Rectal smooth muscle tissue (tissue), 1 donor: ENCODE measurements around the gene RUNX1.

ENCODE experiments used
- H3K27ac ChIP-seq: one replicate; pipeline ENCODE4 v1.7.0; 2013; ENCODE audit warnings: low read depth, low read length, inconsistent platforms
- H3K27me3 ChIP-seq: one replicate; pipeline ENCODE4 v1.7.0; 2013; ENCODE audit warnings: low read length; ENCODE audit not compliant: control insufficient read depth, insufficient read depth
- H3K36me3 ChIP-seq: one replicate; pipeline ENCODE4 v1.7.0; 2013; ENCODE audit warnings: low read length; ENCODE audit not compliant: control insufficient read depth, insufficient read depth
- H3K4me1 ChIP-seq: one replicate; pipeline ENCODE4 v1.7.0; 2013; ENCODE audit warnings: low read length; ENCODE audit not compliant: control insufficient read depth, insufficient read depth
- H3K4me3 ChIP-seq: one replicate; pipeline ENCODE4 v1.7.0; 2013; ENCODE audit warnings: low read length
- H3K9ac ChIP-seq: one replicate; pipeline ENCODE4 v1.7.0; 2013; ENCODE audit warnings: low read length

The RUNX1 gene

DNA sequence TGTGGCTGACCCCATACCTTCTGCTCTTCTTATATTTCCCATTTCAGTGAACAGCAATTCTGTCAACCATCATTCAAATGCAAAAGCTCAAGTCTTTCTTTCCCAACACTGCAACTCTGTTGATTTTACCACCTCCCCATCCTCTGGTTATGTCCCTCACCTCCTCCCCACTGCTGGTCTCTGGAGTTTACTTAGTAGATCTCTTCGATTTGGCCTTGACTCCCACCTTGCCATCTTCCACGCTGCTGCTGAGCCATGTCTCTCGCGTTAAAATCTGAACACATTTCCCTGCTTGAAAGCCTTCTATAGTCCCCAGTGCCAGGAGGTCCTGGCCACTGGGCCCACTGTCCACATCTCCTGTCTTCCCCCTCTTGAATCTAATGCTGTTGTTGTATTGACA lies 125.5 kb downstream of the RUNX1 start:
- Histone ChIP-seq H3K27me3 (no peaks in the 10 kb centered on the region), H3K4me1 (no peaks in the 10 kb centered on the region)

DNA sequence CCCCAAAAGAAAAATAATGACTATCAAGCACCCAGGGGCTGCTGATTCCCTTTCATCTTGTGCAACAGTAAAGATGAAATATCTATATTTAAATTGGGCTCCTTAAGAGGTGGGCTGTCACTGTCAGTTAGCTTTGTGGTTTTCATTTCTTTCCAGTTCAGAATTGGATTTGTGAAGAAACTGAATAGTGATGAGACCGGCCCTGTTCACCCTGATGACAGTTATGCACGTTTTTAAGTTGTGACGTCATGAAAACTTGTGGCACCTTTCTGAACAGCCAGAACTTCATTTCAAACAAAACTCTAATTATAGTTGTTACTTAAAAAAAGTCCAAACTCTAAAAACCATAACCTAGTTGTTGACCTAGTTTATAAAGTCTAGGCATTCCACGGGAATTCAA lies 125.9 kb downstream of the RUNX1 start:
- Histone ChIP-seq H3K27me3 (no peaks in the 10 kb centered on the region), H3K36me3 (no peaks in the 10 kb centered on the region), H3K4me1 (no peaks in the 10 kb centered on the region), H3K27ac (no peak overlapping the region), H3K9ac (no peak overlapping the region), H3K4me3 (no peak overlapping the region)

More for the DNA sequence above, 125.5 kb downstream of the RUNX1 start:
- no peak overlapping the region for H3K9ac ChIP-seq
- no peak overlapping the region for H3K27ac ChIP-seq
- no peak overlapping the region for H3K4me3 ChIP-seq
- no peaks in the 10 kb centered on the region for H3K36me3 ChIP-seq

DNA sequence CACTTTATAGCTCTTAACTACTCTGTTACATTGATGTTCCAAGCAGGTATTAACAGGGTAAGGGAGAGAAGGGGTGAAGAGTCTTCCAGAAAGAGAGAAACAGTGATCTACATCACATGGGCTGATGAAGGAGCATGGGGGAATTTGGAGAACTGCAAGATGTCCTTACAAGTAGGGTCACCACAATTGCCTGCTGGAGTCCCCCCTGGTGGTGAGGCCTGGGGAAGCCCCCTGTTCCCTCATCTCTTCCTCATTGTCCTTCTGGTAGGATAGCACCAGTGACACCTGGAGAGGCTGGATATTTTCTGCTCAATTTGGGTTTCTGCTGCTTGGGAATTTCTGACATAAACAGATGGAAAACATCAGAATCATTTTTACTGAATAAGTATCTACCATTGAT lies 126.6 kb downstream of the RUNX1 start:
- H3K27me3 ChIP-seq = no peaks in the 10 kb centered on the region
- H3K9ac ChIP-seq = no peak overlapping the region
- H3K4me3 ChIP-seq = no peak overlapping the region
- no peaks in the 10 kb centered on the region for H3K4me1 ChIP-seq
- no peaks in the 10 kb centered on the region for H3K36me3 ChIP-seq
- H3K27ac ChIP-seq = no peak overlapping the region

DNA sequence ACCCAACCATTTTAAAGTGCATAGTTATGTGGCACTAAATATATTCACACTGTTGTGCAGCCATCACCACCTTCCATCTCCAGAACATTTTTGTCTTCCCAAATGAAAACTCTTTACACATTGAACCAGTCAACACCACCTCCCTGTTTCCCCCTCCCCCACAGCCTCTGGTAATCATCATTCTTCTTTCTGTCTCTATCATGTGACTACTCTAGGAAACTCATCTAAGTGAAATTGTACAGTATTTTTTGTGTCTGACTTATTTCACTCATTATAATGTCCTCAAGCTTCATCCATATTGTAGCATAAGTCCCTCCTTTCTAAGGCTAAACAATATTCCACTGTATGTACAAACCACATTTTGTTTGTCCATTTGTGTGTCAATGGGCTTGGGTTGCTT lies 128.0 kb downstream of the RUNX1 start:
- no peak overlapping the region for H3K9ac ChIP-seq
- no peak overlapping the region for H3K27ac ChIP-seq
- H3K27me3 ChIP-seq = no peaks in the 10 kb centered on the region
- H3K36me3 ChIP-seq = no peaks in the 10 kb centered on the region
- H3K4me1 ChIP-seq = no peaks in the 10 kb centered on the region
- no peak overlapping the region for H3K4me3 ChIP-seq

DNA sequence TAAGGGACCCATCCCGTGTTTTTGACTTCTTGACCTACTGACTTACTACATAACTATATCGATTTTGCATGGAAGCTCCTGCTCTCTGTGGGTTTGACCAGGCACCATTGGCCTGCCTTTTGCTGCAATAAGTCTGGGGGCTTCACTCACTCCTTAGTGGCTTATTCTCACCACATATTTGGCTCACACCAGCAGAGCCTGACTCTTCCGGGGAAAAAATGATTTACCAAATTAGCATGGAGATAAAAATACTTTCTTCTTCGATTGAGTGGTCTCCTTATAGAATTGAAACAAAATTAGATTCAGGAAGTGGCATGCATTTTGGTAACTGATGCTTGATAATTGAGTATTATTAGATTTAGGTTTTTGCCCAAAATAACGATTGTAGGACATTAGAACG lies 129.7 kb downstream of the RUNX1 start:
- Histone ChIP-seq H3K27ac (no peak overlapping the region), H3K36me3 (no peaks in the 10 kb centered on the region), H3K27me3 (no peaks in the 10 kb centered on the region), H3K9ac (no peak overlapping the region), H3K4me1 (no peaks in the 10 kb centered on the region), H3K4me3 (no peak overlapping the region)

DNA sequence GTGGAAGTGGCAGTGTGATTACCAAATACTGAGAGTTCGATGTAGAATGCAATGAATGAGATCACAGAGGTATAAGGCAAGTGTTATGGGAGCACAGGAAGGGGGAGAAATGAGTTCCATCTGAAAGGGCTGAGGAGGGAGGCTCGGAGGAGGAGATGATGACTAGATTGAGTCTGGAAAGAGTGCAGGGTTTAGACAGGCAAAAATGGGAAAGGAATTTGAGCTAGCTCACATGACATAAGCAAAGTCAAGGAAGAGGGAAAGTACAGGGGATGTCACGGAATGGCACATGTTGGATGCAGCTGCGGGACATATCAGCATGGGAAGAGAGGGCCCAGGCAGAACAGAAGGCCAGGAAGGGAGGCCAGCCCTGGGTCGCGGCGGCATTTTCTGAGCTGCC lies 132.7 kb downstream of the RUNX1 start:
- H3K27me3 ChIP-seq = no peaks in the 10 kb centered on the region
- no peaks in the 10 kb centered on the region for H3K36me3 ChIP-seq
- H3K4me3 ChIP-seq = no peak overlapping the region
- H3K4me1 ChIP-seq = no peaks in the 10 kb centered on the region
- H3K9ac ChIP-seq = no peak overlapping the region
- H3K27ac ChIP-seq = no peak overlapping the region

DNA sequence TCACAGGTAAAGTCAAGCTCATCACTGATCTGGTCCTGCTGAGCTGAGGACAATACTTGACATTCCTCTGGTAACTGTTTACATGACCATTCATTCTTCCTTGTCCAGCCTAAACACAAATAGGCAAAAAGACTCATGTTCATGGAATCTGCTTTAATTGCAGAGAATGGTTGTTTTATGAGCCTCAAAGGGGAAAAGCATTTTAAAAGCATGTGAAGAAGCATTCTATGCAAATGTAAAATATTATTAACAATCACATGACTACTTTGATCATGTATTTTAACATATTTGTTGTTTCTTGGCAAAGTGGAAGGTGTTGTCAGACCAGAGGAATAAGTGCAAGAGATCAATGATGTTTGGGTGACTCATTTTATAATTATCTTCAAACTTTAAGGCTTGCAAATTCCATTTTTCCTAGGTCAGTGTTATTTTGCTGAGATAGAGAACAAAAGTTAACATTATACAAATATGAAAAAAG lies 133.7 kb downstream of the RUNX1 start:
- no peak overlapping the region for H3K27ac ChIP-seq
- H3K36me3 ChIP-seq = no peaks in the 10 kb centered on the region
- no peak overlapping the region for H3K4me3 ChIP-seq
- H3K27me3 ChIP-seq = no peaks in the 10 kb centered on the region
- no peak overlapping the region for H3K9ac ChIP-seq
- H3K4me1 ChIP-seq = no peaks in the 10 kb centered on the region

DNA sequence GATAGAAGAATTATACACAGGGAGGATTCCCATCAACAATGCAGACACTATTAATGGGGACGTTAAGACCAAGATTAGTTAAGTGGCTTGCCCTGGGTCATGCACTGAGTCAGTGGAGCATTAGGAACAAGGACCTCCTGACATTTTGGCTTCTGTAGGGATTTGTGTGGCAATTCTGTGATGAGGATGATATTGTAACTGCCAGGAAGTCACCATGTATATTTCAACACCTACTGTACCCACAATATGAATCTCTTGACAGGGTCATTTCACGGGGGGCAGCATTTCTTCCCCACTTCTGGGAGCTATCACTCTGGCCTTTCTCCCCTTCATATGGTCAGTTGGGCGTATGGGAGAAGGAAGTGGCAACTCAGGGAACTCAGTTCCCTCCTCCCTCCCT lies 134.9 kb downstream of the RUNX1 start:
- no peak overlapping the region for H3K9ac ChIP-seq
- H3K4me3 ChIP-seq = no peak overlapping the region
- no peaks in the 10 kb centered on the region for H3K27me3 ChIP-seq
- H3K27ac ChIP-seq = no peak overlapping the region
- H3K36me3 ChIP-seq = no peaks in the 10 kb centered on the region
- no peaks in the 10 kb centered on the region for H3K4me1 ChIP-seq

DNA sequence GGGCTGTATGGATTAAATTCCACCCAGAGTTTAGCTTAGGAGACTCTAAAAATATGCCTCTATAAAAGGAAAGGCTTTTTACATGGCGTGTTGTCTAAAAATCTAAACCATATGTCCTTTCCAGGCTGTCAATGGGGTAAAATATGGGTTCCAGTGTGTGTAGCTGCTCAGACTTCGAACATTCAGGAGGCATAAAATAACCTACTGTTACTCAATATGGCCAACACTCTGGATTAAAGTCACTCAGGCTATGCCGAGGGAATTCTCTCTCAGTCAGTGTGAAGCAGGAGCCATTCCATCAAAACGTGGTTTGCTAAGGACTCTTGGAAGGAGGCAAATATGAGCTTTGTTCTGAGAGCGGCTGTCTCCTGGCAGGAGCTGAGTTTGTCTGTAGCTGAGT lies 135.3 kb downstream of the RUNX1 start:
- Histone ChIP-seq H3K36me3 (no peaks in the 10 kb centered on the region), H3K27me3 (no peaks in the 10 kb centered on the region), H3K27ac (no peak overlapping the region), H3K9ac (no peak overlapping the region), H3K4me1 (no peaks in the 10 kb centered on the region), H3K4me3 (no peak overlapping the region)

DNA sequence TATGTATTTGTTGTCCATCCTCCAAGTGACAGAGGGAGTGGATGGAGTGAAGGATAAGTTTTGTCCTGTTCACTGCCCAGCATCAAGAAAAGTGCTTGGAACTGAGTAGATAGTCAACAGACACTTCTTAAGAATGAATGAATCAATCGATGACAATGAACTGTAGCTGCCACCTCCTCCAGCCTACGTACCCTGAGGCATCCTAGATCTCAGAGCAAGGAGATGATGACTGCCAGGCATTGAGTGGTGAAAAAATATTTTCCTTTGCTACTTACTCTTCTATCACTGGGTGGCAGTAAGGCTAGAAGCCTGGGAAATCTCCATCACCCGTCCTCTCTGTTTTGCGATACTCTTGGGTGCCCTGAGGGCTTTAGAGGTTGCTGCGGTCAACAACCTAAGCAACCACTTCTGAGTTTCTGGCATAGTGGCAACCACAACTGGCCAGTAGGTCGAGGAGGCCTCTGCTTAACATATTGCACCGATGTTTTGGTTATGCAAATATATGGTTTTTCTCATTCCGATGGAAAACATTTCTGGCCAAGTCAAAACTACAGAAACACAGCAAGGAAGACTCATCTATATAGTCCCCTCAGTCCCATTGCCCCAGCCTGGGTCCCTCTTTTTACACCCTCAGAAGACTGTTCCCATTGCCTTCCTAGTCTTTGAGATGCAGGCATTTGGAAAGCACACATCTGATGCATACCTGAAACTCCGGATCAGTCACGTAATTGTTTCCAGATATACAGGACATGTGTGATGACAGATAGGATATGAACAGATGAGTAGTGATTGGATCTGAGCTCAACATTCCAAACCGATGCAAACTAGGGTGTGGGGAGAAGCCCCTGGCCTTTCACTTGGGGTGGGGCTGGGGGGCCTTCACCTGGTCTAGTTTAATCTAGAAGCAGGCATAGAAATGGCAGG lies 136.8 kb downstream of the RUNX1 start:
- H3K27me3 ChIP-seq = no peaks in the 10 kb centered on the region
- H3K4me3 ChIP-seq = no peak overlapping the region
- H3K4me1 ChIP-seq = no peaks in the 10 kb centered on the region
- H3K27ac ChIP-seq = no peak overlapping the region
- H3K9ac ChIP-seq = no peak overlapping the region
- no peaks in the 10 kb centered on the region for H3K36me3 ChIP-seq

DNA sequence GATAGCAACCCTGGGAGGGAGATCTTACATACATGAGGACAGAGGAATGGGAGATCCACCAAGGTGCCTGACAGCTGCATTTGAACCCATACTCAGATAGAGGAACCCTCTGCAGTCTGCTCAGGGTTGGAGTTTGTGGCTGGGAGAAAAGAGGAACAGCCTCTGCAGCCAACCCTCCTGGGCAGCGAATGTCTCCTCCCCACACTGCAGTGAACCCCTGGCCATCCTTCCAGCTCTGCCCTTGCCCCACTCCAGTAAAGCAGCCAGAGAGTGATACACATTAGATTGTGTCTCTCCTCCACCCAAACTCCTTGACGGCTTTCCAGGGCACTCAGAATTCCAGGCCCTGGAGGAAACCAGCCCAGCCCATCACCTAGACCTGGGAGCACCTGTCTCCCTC lies 137.7 kb downstream of the RUNX1 start:
- no peaks in the 10 kb centered on the region for H3K36me3 ChIP-seq
- H3K9ac ChIP-seq = no peak overlapping the region
- H3K4me3 ChIP-seq = no peak overlapping the region
- no peak overlapping the region for H3K27ac ChIP-seq
- no peaks in the 10 kb centered on the region for H3K4me1 ChIP-seq
- no peaks in the 10 kb centered on the region for H3K27me3 ChIP-seq

DNA sequence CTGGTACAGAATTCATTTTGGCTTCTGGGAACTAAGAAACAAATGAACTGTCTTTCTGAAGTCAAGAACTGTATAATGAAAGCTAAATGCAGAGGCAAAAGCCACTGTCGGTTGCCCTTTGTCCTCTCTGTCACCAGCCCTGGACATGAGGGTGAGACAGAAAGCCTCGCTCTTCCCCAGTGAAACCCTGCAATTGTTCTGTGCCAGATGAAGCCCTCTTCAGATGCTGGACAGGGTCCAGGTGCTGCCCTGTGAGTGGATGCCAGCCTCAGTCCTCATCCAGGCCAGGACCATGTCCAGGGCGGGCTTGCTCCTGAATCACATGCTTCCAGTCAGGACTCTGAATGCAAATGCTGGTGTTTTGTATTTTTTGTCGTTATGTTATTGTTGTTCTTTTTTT lies 138.7 kb downstream of the RUNX1 start:
- H3K27me3 ChIP-seq = no peaks in the 10 kb centered on the region
- no peak overlapping the region for H3K27ac ChIP-seq
- no peak overlapping the region for H3K4me3 ChIP-seq
- H3K9ac ChIP-seq = no peak overlapping the region
- no peaks in the 10 kb centered on the region for H3K4me1 ChIP-seq
- no peaks in the 10 kb centered on the region for H3K36me3 ChIP-seq
